GM18870 (cell line): ENCODE results near the gene SLC6A14.

Experiments
- ATAC-seq: cut with Tn5 transposase; IDR thresholded peaks from one replicate; pipeline ENCODE4 v1.9.1; 2021; ENCODE audit warnings: moderate library complexity; ENCODE audit not compliant: unreplicated experiment

Gene SLC6A14

GRCh38 chrX:116436358-116436816 is at the start of gene SLC6A14:
TSS of gene SLC6A14 (plus strand) at chrX:116436606. CDS start at chrX:116436710, 104 bp downstream.
- ATAC-seq = no peak

GRCh38 chrX:116395752-116396151 is 40.7 kb upstream of the SLC6A14 start:
- no peak for ATAC-seq

- no peak for ATAC-seq
Observed at GRCh38 chrX:116399681-116400080, 36.7 kb upstream of the SLC6A14 start.

- ATAC-seq = no peak
Observed at GRCh38 chrX:116409219-116409618, 27.2 kb upstream of the SLC6A14 start.

GRCh38 chrX:116413273-116413672 is 23.1 kb upstream of the SLC6A14 start:
- ATAC-seq = no peak

GRCh38 chrX:116417214-116417613 is 19.2 kb upstream of the SLC6A14 start:
- no peak for ATAC-seq

- no peak for ATAC-seq
Observed at GRCh38 chrX:116417968-116418367, 18.4 kb upstream of the SLC6A14 start.

GRCh38 chrX:116427978-116428377 is 8.4 kb upstream of the SLC6A14 start:
- no peak for ATAC-seq

GRCh38 chrX:116435597-116435996 is 809 bp upstream of the SLC6A14 start:
- no peak for ATAC-seq

- ATAC-seq = no peak
Observed at GRCh38 chrX:116449156-116449555, 12.8 kb downstream of the SLC6A14 start.

- no peak for ATAC-seq
Observed at GRCh38 chrX:116462822-116463221, 26.4 kb downstream of the SLC6A14 start, which contains the start of gene CT83. TSS of gene CT83 (minus strand) at chrX:116462976. CDS start at chrX:116462856, 120 bp downstream.

GRCh38 chrX:116480059-116480458 is 43.7 kb downstream of the SLC6A14 start:
- no peak for ATAC-seq

- no peak for ATAC-seq
Observed at GRCh38 chrX:116490104-116490503, 53.7 kb downstream of the SLC6A14 start.

- no peak for ATAC-seq
Observed at GRCh38 chrX:116493271-116493670, 56.9 kb downstream of the SLC6A14 start.

GRCh38 chrX:116499780-116500179 is 63.4 kb downstream of the SLC6A14 start:
- ATAC-seq = no peak
